LNCaP clone FGC (cell line): ENCODE results near the gene ZBED2.
A peak's percentile ranks its signal among the peaks of the same experiment; 100 is the strongest.
"Not testable (repeated sequence)": the region's sequence is repeated elsewhere in the genome, so short reads cannot be mapped to it uniquely, and the experiment has no call there.

Experiments used
- DNase-seq: peaks from one replicate; pipeline ENCODE4 v3.0.0-alpha.2; 2011; ENCODE audit warnings: low read depth
- H3K4me3 ChIP-seq: 2 replicates; pipeline ENCODE4 v1.5.1; 2011; ENCODE audit warnings: mild to moderate bottlenecking, low read depth, low read length, control low read depth
- TF ChIP-seq, protein P1 (sequence below): IDR thresholded peaks from 2 replicates; pipeline ENCODE4 v1.5.1; 2012; ENCODE audit warnings: mild to moderate bottlenecking; ENCODE audit not compliant: control insufficient read depth, insufficient read depth; ENCODE audit errors: extremely low read depth

The ZBED2 gene, protein sequence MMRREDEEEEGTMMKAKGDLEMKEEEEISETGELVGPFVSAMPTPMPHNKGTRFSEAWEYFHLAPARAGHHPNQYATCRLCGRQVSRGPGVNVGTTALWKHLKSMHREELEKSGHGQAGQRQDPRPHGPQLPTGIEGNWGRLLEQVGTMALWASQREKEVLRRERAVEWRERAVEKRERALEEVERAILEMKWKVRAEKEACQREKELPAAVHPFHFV

DNA sequence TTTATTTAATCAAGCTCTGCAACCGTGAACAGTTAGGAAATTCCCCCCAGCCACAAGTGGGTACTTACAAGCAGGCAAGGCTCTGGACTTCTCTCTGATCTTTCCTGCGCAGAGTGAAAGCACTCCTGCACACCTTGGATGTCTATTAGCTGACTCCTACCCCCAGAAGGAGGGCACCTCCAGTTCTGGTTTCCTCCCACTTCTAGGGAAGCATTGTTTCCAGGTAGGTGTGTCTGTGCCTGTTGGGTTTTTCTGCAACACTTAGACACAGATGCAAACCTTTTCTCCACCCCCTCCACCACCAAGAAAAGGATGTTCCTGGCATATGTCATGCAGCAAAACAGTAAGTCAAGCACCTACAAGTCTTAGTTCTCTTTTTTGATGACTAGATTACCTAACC lies at the start of gene ZBED2:
Gene ZBED2 (minus strand): TSS at position 115 of the 400 bp plus-strand sequence. CDS start 1,145 bp downstream, outside the sequence.
- DNase-seq = no peak
- H3K4me3 ChIP-seq = no peak within 1 kb of the TSS
- TF ChIP-seq, protein P1, sequence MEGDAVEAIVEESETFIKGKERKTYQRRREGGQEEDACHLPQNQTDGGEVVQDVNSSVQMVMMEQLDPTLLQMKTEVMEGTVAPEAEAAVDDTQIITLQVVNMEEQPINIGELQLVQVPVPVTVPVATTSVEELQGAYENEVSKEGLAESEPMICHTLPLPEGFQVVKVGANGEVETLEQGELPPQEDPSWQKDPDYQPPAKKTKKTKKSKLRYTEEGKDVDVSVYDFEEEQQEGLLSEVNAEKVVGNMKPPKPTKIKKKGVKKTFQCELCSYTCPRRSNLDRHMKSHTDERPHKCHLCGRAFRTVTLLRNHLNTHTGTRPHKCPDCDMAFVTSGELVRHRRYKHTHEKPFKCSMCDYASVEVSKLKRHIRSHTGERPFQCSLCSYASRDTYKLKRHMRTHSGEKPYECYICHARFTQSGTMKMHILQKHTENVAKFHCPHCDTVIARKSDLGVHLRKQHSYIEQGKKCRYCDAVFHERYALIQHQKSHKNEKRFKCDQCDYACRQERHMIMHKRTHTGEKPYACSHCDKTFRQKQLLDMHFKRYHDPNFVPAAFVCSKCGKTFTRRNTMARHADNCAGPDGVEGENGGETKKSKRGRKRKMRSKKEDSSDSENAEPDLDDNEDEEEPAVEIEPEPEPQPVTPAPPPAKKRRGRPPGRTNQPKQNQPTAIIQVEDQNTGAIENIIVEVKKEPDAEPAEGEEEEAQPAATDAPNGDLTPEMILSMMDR = no peak

DNA sequence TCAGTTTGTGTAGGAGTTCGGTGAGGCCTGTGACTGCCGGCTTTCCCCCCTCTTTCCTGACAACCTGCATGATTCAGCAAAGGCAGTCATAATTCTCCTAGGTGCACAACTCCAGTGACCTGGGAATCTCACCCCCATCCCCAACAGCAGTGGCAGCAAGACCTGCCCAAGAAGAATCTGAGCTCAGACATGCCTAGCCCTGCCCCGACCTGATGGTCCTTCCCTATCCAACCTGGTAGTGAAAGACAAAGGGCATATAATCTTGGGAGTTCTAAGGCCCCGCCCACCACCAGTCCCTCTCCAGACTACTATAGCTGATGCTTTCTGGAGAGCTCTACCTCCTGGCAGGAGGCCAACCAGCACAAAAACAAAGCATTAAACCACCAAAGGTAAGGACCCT lies 44.2 kb upstream of the ZBED2 start:
- no peak for DNase-seq
- no peak overlapping the region for H3K4me3 ChIP-seq
- TF ChIP-seq, protein P1 = no peak

DNA sequence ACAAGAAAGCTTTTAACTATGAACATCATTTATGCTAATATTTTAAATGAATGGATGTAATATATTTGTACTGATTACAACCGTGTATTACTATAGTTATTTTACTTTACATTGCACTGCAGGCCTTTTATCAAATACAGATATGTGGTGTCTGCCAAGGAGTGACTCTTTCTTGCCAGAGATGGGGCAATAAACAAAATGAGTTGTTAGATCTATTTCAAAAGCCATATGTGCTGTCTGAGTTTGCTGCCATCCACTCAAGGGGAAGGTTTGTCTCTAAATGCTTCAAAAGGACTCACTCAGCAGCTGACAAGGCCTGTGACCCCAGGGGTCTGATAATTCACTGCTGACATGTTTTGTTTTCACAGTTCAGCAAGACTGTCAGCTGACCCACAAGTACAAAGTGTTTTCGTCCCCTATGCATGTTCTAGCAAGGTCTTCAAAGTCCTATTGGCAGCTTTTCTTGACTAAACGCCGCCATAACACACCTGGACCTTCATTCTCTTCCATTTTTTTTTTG lies 41.3 kb upstream of the ZBED2 start:
- TF ChIP-seq, protein P1 = no peak
- DNase-seq = no peak
- H3K4me3 ChIP-seq = no peak overlapping the region

DNA sequence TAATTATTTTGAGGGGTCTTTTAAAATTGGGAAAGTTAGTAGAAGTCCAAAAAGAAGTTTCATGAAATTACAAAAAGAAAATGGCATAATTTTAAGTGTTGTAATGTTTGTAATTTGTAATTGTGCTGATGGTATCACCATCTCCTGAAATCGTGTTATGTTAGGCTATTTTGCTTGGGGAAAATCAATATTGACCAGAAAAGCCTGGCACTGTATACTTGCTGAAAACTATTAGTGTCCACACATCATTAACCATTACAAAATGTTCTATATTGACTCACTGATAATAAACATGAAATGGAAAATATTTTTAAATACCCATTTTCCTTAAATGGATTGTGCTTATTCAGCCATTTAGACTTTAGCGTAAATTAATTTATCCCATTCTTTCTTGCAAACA lies 40.3 kb upstream of the ZBED2 start:
- TF ChIP-seq, protein P1 = no peak
- no peak for DNase-seq
- no peak overlapping the region for H3K4me3 ChIP-seq

DNA sequence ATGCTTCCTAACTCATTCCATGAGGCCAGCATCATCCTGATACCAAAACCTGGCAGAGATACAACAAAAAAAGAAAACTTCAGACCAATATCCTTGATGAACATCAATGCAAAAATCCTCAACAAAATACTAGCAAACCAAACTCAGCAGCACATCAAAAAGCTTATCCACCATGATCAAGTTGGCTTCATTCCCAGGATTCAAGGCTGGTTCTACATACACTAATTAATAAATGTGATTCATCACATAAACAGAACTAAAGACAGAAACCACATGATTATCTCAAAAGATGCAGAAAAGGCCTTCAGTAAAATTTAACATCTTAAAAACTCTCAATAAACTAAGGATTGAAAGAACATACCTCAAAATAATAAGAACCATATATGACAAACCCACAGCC lies 35.5 kb upstream of the ZBED2 start:
- not testable (repeated sequence) for H3K4me3 ChIP-seq, DNase-seq

DNA sequence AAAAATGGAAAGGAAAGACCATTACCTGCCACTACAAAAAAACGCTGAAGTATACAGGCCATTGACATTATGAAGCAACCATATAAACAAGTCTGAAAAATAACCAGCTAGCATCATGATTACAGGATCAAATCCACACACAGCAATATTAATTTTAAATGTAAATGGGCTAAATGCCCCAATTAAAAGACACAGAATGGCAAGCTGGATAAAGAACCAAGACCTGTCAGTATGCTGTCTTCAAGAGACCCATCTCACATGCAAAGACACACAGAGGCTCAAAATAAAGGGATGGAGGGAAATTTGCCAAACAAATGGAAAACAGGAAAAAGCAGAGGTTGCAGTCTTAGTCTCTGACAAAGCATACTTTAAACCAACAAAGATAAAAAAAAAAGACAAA lies 33.9 kb upstream of the ZBED2 start:
- DNase-seq, H3K4me3 ChIP-seq: not testable (repeated sequence)

DNA sequence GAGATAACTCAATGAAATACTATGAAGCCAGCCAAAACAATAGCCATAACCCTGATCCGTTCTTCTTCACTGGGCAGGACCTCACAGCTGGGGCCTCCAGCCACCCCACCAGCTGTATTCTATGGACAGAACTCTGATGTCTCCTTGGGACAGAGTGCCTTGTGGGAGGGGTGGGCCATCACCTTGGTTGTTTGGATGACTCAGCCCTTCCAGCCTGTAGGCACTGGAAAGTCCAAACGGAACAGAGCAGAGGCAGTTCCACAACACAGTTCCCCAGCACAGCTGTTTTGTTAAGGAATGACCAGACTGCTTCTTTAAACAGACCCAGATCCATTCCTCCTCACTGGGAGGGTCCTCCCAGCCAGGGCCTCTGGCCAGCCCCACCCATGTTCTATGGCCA lies 31.9 kb upstream of the ZBED2 start:
- DNase-seq = no peak
- H3K4me3 ChIP-seq = no peak overlapping the region
- TF ChIP-seq, protein P1 = no peak

DNA sequence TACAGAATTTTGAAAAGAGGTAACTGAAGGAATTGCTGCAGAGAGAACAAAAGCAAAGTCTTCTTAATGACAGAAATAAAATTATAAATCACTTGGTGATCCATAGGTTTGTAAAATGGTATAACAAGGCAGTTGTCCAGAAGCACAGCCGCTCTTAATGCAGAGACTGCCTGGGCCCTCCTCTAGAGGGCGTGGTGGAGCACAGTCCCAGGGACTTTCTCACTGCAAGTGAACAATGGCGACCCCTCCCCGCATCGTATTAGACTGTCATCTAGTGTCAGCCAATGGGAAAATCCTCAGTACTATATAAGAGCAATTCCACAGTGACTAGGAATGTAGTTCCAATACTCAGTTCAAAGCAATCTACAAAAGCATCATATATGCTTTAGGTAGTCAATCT lies 26.4 kb upstream of the ZBED2 start:
- no peak for DNase-seq

More for the DNA sequence above, 26.4 kb upstream of the ZBED2 start:
- TF ChIP-seq, protein P1 = peak; percentile 43
- no peak overlapping the region for H3K4me3 ChIP-seq
